RWPE2 (cell line): ENCODE data around the gene DTX3L.

Source experiments
- ATAC-seq: fragments of 200-7000 bp; cut with Tn5 transposase; 3 replicates; pipeline ENCODE4 v1.9.1; 2021; ENCODE audit warnings: low read depth
- DNase-seq: peaks from one replicate; pipeline ENCODE4 v3.0.0-alpha.2; 2020; ENCODE audit warnings: low spot score
- H3K27ac ChIP-seq: fragments of 450-650 bp; 2 replicates; pipeline ENCODE4 v1.5.1; 2017; ENCODE audit warnings: mild to moderate bottlenecking; ENCODE audit not compliant: poor library complexity, severe bottlenecking
- H3K27me3 ChIP-seq: fragments of 250-450 bp; sonication (Bioruptor Pico); 2 replicates; pipeline ENCODE4 v1.5.1; 2021; ENCODE audit warnings: mild to moderate bottlenecking, moderate library complexity; ENCODE audit not compliant: insufficient read depth, poor library complexity, severe bottlenecking
- H3K36me3 ChIP-seq: fragments of 250-450 bp; sonication (Bioruptor Pico); 2 replicates; pipeline ENCODE4 v1.5.1; 2020; ENCODE audit warnings: low read depth, mild to moderate bottlenecking, moderate library complexity
- H3K4me1 ChIP-seq: fragments of 250-450 bp; sonication (Bioruptor Pico); 2 replicates; pipeline ENCODE4 v1.5.1; 2021; ENCODE audit warnings: mild to moderate bottlenecking, moderate library complexity; ENCODE audit not compliant: insufficient read depth, poor library complexity, severe bottlenecking
- H3K4me3 ChIP-seq: fragments of 250-450 bp; sonication (Bioruptor Pico); 2 replicates; pipeline ENCODE4 v1.5.1; 2021; ENCODE audit warnings: mild to moderate bottlenecking, moderate library complexity; ENCODE audit not compliant: severe bottlenecking
- H3K9me3 ChIP-seq: fragments of 250-450 bp; sonication (Bioruptor Pico); 2 replicates; pipeline ENCODE4 v1.5.1; 2021; ENCODE audit warnings: mild to moderate bottlenecking, moderate library complexity; ENCODE audit not compliant: severe bottlenecking
- TF ChIP-seq, protein P1 (sequence below): fragments of 450-650 bp; IDR thresholded peaks from one replicate; pipeline ENCODE4 v1.5.1; 2017; ENCODE audit warnings: mild to moderate bottlenecking, moderate library complexity; ENCODE audit not compliant: poor library complexity, severe bottlenecking

DTX3L gene

DNA sequence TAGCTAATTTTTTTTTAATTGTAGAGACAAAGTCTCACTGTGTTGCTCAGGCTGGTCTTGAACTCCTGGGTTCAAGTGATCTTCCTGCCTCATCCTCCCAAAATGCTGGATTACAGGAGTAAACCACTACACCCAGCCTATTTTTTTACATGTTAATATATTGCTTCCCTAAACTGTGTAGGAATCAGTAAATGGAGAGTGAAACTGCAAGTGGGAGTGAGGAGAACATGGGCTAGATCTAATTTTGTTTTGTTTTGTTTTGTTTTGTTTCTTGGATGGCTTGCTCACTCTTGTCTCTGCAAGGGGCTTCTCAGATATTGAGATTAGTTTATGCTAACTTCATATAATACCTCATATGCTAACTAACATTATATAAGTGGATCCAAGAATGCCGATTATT lies 44.8 kb downstream of the DTX3L start:
- Histone ChIP-seq H3K27me3 (no peaks in the 10 kb centered on the region), H3K9me3 (no peaks in the 10 kb centered on the region), H3K4me1 (peaks cover 7% of the 10 kb centered on the region), H3K27ac (no peak overlapping the region), H3K36me3 (no peaks in the 10 kb centered on the region), H3K4me3 (no peak overlapping the region)
- ATAC-seq (no peak), DNase-seq (no peak)
- TF ChIP-seq, protein P1, sequence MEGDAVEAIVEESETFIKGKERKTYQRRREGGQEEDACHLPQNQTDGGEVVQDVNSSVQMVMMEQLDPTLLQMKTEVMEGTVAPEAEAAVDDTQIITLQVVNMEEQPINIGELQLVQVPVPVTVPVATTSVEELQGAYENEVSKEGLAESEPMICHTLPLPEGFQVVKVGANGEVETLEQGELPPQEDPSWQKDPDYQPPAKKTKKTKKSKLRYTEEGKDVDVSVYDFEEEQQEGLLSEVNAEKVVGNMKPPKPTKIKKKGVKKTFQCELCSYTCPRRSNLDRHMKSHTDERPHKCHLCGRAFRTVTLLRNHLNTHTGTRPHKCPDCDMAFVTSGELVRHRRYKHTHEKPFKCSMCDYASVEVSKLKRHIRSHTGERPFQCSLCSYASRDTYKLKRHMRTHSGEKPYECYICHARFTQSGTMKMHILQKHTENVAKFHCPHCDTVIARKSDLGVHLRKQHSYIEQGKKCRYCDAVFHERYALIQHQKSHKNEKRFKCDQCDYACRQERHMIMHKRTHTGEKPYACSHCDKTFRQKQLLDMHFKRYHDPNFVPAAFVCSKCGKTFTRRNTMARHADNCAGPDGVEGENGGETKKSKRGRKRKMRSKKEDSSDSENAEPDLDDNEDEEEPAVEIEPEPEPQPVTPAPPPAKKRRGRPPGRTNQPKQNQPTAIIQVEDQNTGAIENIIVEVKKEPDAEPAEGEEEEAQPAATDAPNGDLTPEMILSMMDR, result no peak

DNA sequence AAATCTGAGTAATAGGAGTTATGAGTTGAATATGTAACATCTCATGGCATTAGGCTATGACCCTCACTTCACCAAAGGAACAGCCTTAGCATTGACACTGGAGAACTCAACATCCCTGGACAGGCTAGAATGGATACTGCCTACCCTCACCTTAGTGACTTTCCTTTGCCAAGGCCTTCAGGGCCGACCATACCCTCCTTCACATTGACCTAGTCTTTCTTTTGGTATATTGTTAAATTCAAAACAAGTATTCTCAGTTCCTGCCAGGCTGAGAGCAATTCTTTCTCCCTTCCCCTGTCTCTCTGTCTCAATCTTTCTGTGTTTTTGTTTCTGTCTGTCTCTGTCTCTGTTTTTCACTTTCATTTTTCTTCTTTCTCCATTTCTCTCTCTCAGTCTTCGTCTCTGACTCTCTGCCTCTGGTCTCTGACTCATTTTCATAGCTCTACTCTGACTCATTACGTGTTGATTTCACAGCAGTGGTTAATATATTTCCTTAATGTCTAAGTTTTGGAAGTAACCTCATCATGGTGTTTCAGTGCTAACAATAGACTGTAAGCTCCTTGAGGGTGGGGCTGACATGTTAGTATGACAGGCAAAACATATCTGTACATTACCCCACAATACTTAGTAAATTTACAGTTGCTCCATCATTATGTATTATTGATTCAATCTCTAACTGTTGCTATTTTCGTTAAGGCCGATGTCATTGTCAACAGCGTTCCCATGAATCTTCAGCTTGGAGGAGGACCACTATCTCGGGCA lies 45.8 kb downstream of the DTX3L start:
- DNase-seq (no peak), ATAC-seq (peak; percentile 96)
- peak overlapping the region; percentile 21 for H3K27ac ChIP-seq
- H3K36me3 ChIP-seq, result no peaks in the 10 kb centered on the region
- TF ChIP-seq, protein P1, result no peak
- H3K27me3 ChIP-seq, result no peaks in the 10 kb centered on the region
- no peak overlapping the region for H3K4me3 ChIP-seq
- H3K9me3 ChIP-seq, result no peaks in the 10 kb centered on the region
- H3K4me1 ChIP-seq, result peaks cover 7% of the 10 kb centered on the region

DNA sequence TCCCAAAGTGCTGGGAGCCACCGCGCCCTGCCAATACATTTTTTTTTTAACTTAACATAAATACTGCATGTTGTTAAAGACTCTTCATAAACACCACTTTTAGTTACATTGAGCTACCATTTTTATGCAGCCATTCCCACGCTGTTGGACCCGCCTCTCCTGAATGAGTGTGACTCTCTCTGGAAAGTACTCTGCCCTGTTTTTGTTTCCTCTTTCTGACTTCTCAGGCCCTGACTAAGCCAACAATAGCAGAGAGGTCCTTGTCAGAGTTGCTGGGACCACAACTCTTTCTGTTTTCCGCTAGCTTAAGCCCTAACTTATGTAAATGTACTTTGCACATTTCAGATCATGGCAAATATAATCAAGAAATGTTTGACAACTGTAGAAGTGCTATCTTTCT lies 48.6 kb downstream of the DTX3L start:
- Histone ChIP-seq H3K36me3 (no peaks in the 10 kb centered on the region), H3K4me3 (no peak overlapping the region), H3K4me1 (peaks cover 7% of the 10 kb centered on the region), H3K27me3 (no peaks in the 10 kb centered on the region), H3K27ac (no peak overlapping the region), H3K9me3 (no peaks in the 10 kb centered on the region)
- ATAC-seq (no peak), DNase-seq (no peak)
- TF ChIP-seq, protein P1, result no peak

DNA sequence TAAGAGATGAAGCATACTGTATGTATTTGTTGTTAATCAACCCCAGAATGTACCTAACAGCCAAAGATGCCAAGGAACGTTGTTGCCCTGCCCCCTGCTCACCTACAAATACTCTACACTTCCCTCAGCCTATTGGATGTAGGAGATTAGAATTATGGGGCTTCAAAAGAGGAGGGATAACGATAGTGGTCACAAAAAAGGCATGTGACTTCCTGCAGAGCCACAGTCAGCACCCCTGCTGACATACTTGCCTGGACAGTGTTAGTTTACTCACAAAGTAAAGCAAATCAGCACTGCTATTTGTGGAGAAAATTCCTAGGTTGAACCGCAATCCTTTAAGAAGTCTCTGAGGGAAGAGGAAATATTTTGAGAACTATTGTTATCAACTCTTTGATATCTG lies 51.2 kb downstream of the DTX3L start:
- no peaks in the 10 kb centered on the region for H3K9me3 ChIP-seq
- no peak overlapping the region for H3K4me3 ChIP-seq
- ATAC-seq, result no peak; the same call in 2 of the 3 replicates
- H3K27me3 ChIP-seq, result no peaks in the 10 kb centered on the region
- TF ChIP-seq, protein P1, result no peak
- H3K36me3 ChIP-seq, result no peaks in the 10 kb centered on the region
- no peaks in the 10 kb centered on the region for H3K4me1 ChIP-seq
- no peak for DNase-seq
- no peak overlapping the region for H3K27ac ChIP-seq

DNA sequence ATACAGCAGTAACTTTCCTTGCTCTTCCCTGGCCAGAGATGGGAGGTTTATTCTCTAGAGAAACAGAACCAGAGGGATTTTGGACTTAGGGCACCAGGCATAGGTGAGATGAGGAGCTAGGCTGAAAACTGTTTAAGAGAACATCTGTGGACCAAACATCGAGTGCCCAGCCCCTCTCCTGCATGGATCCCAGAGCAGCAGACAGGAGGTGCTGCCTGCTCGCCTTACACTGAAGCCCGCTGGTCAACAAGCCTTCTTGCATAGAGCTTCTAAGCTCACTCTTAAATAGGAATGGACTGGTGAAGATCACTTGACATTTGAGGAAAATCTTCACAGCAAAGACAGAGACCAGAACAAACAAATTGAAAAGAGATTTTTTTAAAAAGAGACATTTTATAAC lies 54.5 kb downstream of the DTX3L start:
- no peak for ATAC-seq
- H3K36me3 ChIP-seq, result no peaks in the 10 kb centered on the region

More for the DNA sequence above, 54.5 kb downstream of the DTX3L start:
- DNase-seq, result no peak
- Histone ChIP-seq H3K27ac (no peak overlapping the region), H3K4me3 (no peak overlapping the region), H3K4me1 (no peaks in the 10 kb centered on the region), H3K27me3 (no peaks in the 10 kb centered on the region), H3K9me3 (no peaks in the 10 kb centered on the region)
- TF ChIP-seq, protein P1, result no peak
